Endothelial cell of umbilical vein (primary cell): ENCODE measurements around the gene TMEM138. TPM values are rescaled to one million over a fixed set of nuclear protein-coding genes. Genes with fewer than 3 reads are reported as not detected.

Experiments
- BruUV-seq: library from RNA; stranded (reverse); fragments of 400-500 nt; replicated peaks from 2 replicates; lab custom pipeline; 2021; lab: Mats Ljungman, UMichigan
- CTCF ChIA-PET: fragments of 300-600, 350-600 bp; sonication (Branson Sonifier 250); formaldehyde crosslinking; loops from one replicate; lab custom pipeline; 2021; ENCODE audit warnings: antibody characterized with exemption, inconsistent platforms; lab: Charles Lee
- POLR2A ChIA-PET: fragments of 300-600, 350-600 bp; sonication (Branson Sonifier 250); formaldehyde crosslinking; loops from one replicate; lab custom pipeline; 2021; ENCODE audit warnings: antibody characterized with exemption, inconsistent platforms; lab: Charles Lee
- DNase-seq: peaks from one replicate; pipeline ENCODE4 v3.0.0-alpha.2; 2011; ENCODE audit warnings: low read depth, low spot score
- FAIRE-seq: peaks from 2 replicates; lab custom pipeline; 2011; peaks lifted over from hg19 to GRCh38; lab: Jason Lieb, UNC
- H2AFZ ChIP-seq: 2 replicates; pipeline ENCODE4 v1.6.0; 2012; ENCODE audit warnings: low read depth, low read length, control low read depth, inconsistent platforms
- H3K27ac ChIP-seq: 2 replicates; pipeline ENCODE4 v1.5.1; 2011; ENCODE audit warnings: low read depth, mild to moderate bottlenecking, control low read depth, low read length, moderate library complexity; ENCODE audit not compliant: insufficient read depth
- H3K27me3 ChIP-seq, 2 experiments: 2 replicates each; pipeline versions ENCODE4 v1.6.0 to v1.6.1; 2011; ENCODE audit warnings: low read length in 2 of 2, mixed read lengths in 1 of 2; ENCODE audit not compliant: control insufficient read depth in 2 of 2, insufficient read depth in 2 of 2
- H3K36me3 ChIP-seq, 2 experiments: 2 replicates in 1 of 2; 3 replicates in 1 of 2; pipeline ENCODE4 v1.5.1; 2011; ENCODE audit warnings: low read length in 2 of 2, mild to moderate bottlenecking in 1 of 2, moderate library complexity in 1 of 2; ENCODE audit not compliant: control insufficient read depth in 2 of 2, insufficient read depth in 2 of 2; ENCODE audit errors: extremely low read depth in 1 of 2
- H3K4me1 ChIP-seq: 3 replicates; pipeline ENCODE4 v1.5.1; 2011; ENCODE audit warnings: mild to moderate bottlenecking, low read length; ENCODE audit not compliant: control insufficient read depth, insufficient read depth; ENCODE audit errors: extremely low read depth
- H3K4me2 ChIP-seq: 2 replicates; pipeline ENCODE4 v1.6.1; 2011; ENCODE audit warnings: low read length, control low read depth, mixed read lengths; ENCODE audit not compliant: insufficient read depth
- H3K4me3 ChIP-seq, 3 experiments: fragments of 200-600 bp in 1 of 3; sonication (generic), shearing (Covaris generic) in 1 of 3; replicated peaks in 1 of 3; 2 replicates each; pipeline ENCODE4 v1.5.1; 2011 to 2016; ENCODE audit warnings: control low read depth in 3 of 3, low read length in 3 of 3, mild to moderate bottlenecking in 2 of 3, inconsistent platforms in 1 of 3, low read depth in 1 of 3, moderate library complexity in 1 of 3; ENCODE audit not compliant: insufficient read depth in 1 of 3
- H3K79me2 ChIP-seq: 2 replicates; pipeline ENCODE4 v1.6.0; 2012; ENCODE audit warnings: low read length, inconsistent platforms; ENCODE audit not compliant: control insufficient read depth, insufficient read depth
- H3K9ac ChIP-seq: replicated peaks from 2 replicates; pipeline ENCODE3; 2011; ENCODE audit warnings: low read length, control low read depth; ENCODE audit not compliant: insufficient read depth; ENCODE audit errors: extremely low read depth
- H3K9me1 ChIP-seq: replicated peaks from 3 replicates; pipeline ENCODE4 v1.6.0; 2011; ENCODE audit warnings: mild to moderate bottlenecking, low read length; ENCODE audit not compliant: control insufficient read depth, insufficient read depth; ENCODE audit errors: extremely low read depth
- H3K9me3 ChIP-seq: replicated peaks from 2 replicates; pipeline ENCODE4 v1.5.1; 2012; ENCODE audit warnings: low read length, inconsistent platforms; ENCODE audit not compliant: control insufficient read depth, insufficient read depth
- H4K20me1 ChIP-seq: replicated peaks from 2 replicates; pipeline ENCODE3; 2011; ENCODE audit warnings: mild to moderate bottlenecking, low read length; ENCODE audit not compliant: control insufficient read depth, insufficient read depth; ENCODE audit errors: extremely low read depth
- FOS ChIP-seq: IDR thresholded peaks from 2 replicates; pipeline ENCODE4 v1.6.1; 2011; ENCODE audit warnings: mild to moderate bottlenecking, low read length, moderate library complexity, borderline replicate concordance; ENCODE audit not compliant: insufficient read depth
- GATA2 ChIP-seq: IDR thresholded peaks from 2 replicates; pipeline ENCODE4 v1.7.0; 2011; ENCODE audit warnings: low read depth, mild to moderate bottlenecking, moderate library complexity, mixed read lengths, low read length; ENCODE audit not compliant: insufficient read length, insufficient read depth
- MYC ChIP-seq: IDR thresholded peaks from one replicate; pipeline ENCODE4 v1.6.1; 2011; ENCODE audit warnings: mild to moderate bottlenecking, low read depth, low read length
- POLR2A ChIP-seq: IDR thresholded peaks from 2 replicates; pipeline ENCODE4 v1.6.1; 2012; ENCODE audit warnings: low read depth, mild to moderate bottlenecking, control low read depth, low read length
- POLR2AphosphoS5 ChIP-seq: IDR thresholded peaks from 2 replicates; pipeline ENCODE4 v1.6.1; 2012; ENCODE audit warnings: low read depth, mild to moderate bottlenecking, control low read depth, low read length, moderate library complexity; ENCODE audit not compliant: insufficient read depth
- dilution Hi-C: fragments of 300-500 bp; cut with MboI; formaldehyde crosslinking; loops from one replicate; pipeline ENCODE4 v1.15.0; 2019; ENCODE audit warnings: low sequenced_read_pairs; ENCODE audit not compliant: extremely low pct_ligation_motif_present
- intact Hi-C: fragments of 100-400 bp; cut with micrococcal nuclease; formaldehyde crosslinking; loops from one replicate; pipeline ENCODE4 v1.10.0; 2022
- polyA plus RNA-seq, 4 experiments: library from polyadenylated mRNA; depleted of rRNA in 3 of 4; stranded (reverse) in 3 of 4; unstranded in 1 of 4; fragments of >200 nt; gene quantifications; 2 replicates each; pipeline versions ENCODE4 v1.2.1 to v1.2.3, GENCODE V29; 2011 to 2012; ENCODE audit warnings: missing spikeins in 1 of 4
- total RNA-seq: library from RNA; stranded (reverse); gene quantifications from 2 replicates; pipeline ENCODE4 v1.2.3, GENCODE V29; 2021

Gene TMEM138
- total and polyA plus RNA-seq, 2 donors (not counting 3 experiments of a cell fraction or from before 2014, with no cell fraction given) = 37.9 to 60.0 TPM

- H3K4me1 ChIP-seq = peaks cover 12% of the 10 kb centered on the region
- POLR2A ChIA-PET = no interaction called here
- H3K27me3 ChIP-seq = no peaks in the 10 kb centered on the region
- no peak overlapping the region for H2AFZ ChIP-seq
- intact Hi-C loops = no loop called here
- H3K9me3 ChIP-seq = no peaks in the 10 kb centered on the region
- no peaks in the 10 kb centered on the region for H4K20me1 ChIP-seq
- peaks cover 35% of the 10 kb centered on the region for H3K79me2 ChIP-seq
- TF ChIP-seq POLR2AphosphoS5 = no peak
- TF ChIP-seq POLR2A = no peak
- no peak for TF ChIP-seq MYC
- TF ChIP-seq FOS = no peak
- no peak for TF ChIP-seq GATA2
- FAIRE-seq (no peak), DNase-seq (no peak)
- no peak overlapping the region for H3K4me2 ChIP-seq
- H3K9me1 ChIP-seq = no peaks in the 10 kb centered on the region
- H3K9ac ChIP-seq = no peak overlapping the region
- no peak overlapping the region for H3K4me3 ChIP-seq
- CTCF ChIA-PET = interaction anchor here (0.7 to 0.8 kb wide), 2 partner anchors 25 to 82 kb away, joined by 3 read pairs; no protein-coding TSS in a partner anchor
- dilution Hi-C loops = no loop called here
- H3K36me3 ChIP-seq = peaks cover 46 to 48% of the 10 kb centered on the region in 2 experiments
- H3K27ac ChIP-seq = no peak overlapping the region
- BruUV-seq = no TSS peak
These were observed 56.0 kb downstream of the TMEM138 start for GRCh38 chr11:61418136-61418535.

Other genes starting within 250 kb of the TMEM138 start
- gene VPS37C, start 200.9 kb upstream of the TMEM138 start, total RNA-seq = 23.4 and 24.2 TPM in 2 replicates
- gene VPS37C, start 200.9 kb upstream of the TMEM138 start, polyA plus RNA-seq = 17.7 TPM in 2 replicates
- gene PGA3, start 158.9 kb upstream of the TMEM138 start, total RNA-seq = not detected in 2 replicates
- gene PGA3, start 158.9 kb upstream of the TMEM138 start, polyA plus RNA-seq = not detected in 2 replicates
- not detected in 2 replicates for gene PGA4, start 140.0 kb upstream of the TMEM138 start, total RNA-seq
- gene PGA4, start 140.0 kb upstream of the TMEM138 start, polyA plus RNA-seq = 0.15 TPM in 1 of 2 replicates, not detected in the other
- not detected in 2 replicates for gene PGA5, start 121.2 kb upstream of the TMEM138 start, total RNA-seq
- not detected in 2 replicates for gene PGA5, start 121.2 kb upstream of the TMEM138 start, polyA plus RNA-seq
- gene VWCE, start 67.1 kb upstream of the TMEM138 start, total RNA-seq = 14.4 and 14.8 TPM in 2 replicates
- 6.5 and 7.8 TPM in 2 replicates for gene VWCE, start 67.1 kb upstream of the TMEM138 start, polyA plus RNA-seq
- gene DDB1, start 29.3 kb upstream of the TMEM138 start, total RNA-seq = 229 TPM in 2 replicates
- gene DDB1, start 29.3 kb upstream of the TMEM138 start, polyA plus RNA-seq = 196 and 230 TPM in 2 replicates
- 28.6 and 30.8 TPM in 2 replicates for gene TKFC, start 29.1 kb upstream of the TMEM138 start, total RNA-seq
- gene TKFC, start 29.1 kb upstream of the TMEM138 start, polyA plus RNA-seq = 31.7 and 34.0 TPM in 2 replicates
- 41.6 and 44.0 TPM in 2 replicates for gene CYB561A3, start 492 bp upstream of the TMEM138 start, total RNA-seq
- gene CYB561A3, start 492 bp upstream of the TMEM138 start, polyA plus RNA-seq = 102 and 103 TPM in 2 replicates
- 9.8 and 10.6 TPM in 2 replicates for gene TMEM216, start 30.2 kb downstream of the TMEM138 start, total RNA-seq
- 38.8 and 39.8 TPM in 2 replicates for gene TMEM216, start 30.2 kb downstream of the TMEM138 start, polyA plus RNA-seq
- gene CPSF7, start 67.6 kb downstream of the TMEM138 start, total RNA-seq = 77.0 and 78.2 TPM in 2 replicates
- gene CPSF7, start 67.6 kb downstream of the TMEM138 start, polyA plus RNA-seq = 87.5 and 88.4 TPM in 2 replicates
- gene SDHAF2, start 67.8 kb downstream of the TMEM138 start, total RNA-seq = 40.3 and 44.5 TPM in 2 replicates
- gene SDHAF2, start 67.8 kb downstream of the TMEM138 start, polyA plus RNA-seq = 128 and 137 TPM in 2 replicates
- not detected in 2 replicates for gene LRRC10B, start 146.4 kb downstream of the TMEM138 start, total RNA-seq
- gene LRRC10B, start 146.4 kb downstream of the TMEM138 start, polyA plus RNA-seq = not detected in 2 replicates
- gene SYT7, start 218.7 kb downstream of the TMEM138 start, total RNA-seq = 0.55 and 0.78 TPM in 2 replicates
- 0.08 and 0.13 TPM in 2 replicates for gene SYT7, start 218.7 kb downstream of the TMEM138 start, polyA plus RNA-seq